ENCODE measurements around the gene FZD2.

DNA sequence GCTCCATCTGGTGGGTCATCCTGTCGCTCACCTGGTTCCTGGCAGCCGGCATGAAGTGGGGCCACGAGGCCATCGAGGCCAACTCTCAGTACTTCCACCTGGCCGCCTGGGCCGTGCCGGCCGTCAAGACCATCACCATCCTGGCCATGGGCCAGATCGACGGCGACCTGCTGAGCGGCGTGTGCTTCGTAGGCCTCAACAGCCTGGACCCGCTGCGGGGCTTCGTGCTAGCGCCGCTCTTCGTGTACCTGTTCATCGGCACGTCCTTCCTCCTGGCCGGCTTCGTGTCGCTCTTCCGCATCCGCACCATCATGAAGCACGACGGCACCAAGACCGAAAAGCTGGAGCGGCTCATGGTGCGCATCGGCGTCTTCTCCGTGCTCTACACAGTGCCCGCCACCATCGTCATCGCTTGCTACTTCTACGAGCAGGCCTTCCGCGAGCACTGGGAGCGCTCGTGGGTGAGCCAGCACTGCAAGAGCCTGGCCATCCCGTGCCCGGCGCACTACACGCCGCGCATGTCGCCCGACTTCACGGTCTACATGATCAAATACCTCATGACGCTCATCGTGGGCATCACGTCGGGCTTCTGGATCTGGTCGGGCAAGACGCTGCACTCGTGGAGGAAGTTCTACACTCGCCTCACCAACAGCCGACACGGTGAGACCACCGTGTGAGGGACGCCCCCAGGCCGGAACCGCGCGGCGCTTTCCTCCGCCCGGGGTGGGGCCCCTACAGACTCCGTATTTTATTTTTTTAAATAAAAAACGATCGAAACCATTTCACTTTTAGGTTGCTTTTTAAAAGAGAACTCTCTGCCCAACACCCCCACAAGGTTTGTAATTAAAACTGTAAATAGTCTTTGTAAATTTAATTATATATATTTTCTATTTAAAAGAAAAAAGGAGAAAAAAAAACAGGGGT lies 1.7 kb downstream of the FZD2 start:
- TF ChIP-seq EZH2 (optimal IDR thresholded peaks at IDR 0.05; ENCODE audit: low read depth, low read length) (no peak), CTCF (IDR thresholded peaks at IDR 0.05; ENCODE audit: low read length) (no peak)
